ENCODE results near the gene CGNL1.

Gene CGNL1

DNA sequence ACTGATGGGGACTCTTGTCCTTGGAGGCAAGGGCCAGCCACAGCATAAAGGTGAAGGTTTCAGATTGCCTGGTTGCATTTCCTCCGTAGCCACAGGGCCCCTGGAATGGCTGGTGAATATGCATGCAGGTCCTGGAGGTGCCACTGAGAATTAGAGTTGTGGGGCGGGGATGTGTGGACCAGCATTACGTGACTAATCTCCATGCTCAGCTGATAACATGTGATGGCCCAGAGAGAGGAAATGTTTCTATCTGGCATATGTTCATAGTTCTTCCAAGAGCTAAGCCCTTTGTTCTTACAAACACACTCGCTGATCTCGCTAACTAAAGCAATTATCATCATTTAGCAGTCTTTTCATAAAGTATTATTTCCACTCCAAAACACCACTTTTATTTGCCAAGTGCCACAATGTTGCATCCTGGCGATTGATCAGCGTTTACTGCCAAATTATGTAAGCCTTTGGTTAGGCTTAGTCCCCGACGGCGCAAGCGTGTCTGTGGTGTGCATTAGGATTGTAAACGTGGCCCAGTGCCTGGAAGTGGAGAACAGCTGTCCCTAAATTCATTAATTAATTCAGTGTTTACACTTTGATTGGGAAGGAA lies 55.9 kb downstream of the CGNL1 start:
- DNase-seq (ENCODE audit: low spot score) = no peak
- TF ChIP-seq, protein P1, sequence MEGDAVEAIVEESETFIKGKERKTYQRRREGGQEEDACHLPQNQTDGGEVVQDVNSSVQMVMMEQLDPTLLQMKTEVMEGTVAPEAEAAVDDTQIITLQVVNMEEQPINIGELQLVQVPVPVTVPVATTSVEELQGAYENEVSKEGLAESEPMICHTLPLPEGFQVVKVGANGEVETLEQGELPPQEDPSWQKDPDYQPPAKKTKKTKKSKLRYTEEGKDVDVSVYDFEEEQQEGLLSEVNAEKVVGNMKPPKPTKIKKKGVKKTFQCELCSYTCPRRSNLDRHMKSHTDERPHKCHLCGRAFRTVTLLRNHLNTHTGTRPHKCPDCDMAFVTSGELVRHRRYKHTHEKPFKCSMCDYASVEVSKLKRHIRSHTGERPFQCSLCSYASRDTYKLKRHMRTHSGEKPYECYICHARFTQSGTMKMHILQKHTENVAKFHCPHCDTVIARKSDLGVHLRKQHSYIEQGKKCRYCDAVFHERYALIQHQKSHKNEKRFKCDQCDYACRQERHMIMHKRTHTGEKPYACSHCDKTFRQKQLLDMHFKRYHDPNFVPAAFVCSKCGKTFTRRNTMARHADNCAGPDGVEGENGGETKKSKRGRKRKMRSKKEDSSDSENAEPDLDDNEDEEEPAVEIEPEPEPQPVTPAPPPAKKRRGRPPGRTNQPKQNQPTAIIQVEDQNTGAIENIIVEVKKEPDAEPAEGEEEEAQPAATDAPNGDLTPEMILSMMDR (IDR thresholded peaks at IDR 0.05; ENCODE audit: extremely low read depth, insufficient read depth, missing control alignments) = no peak
- in situ Hi-C loops (cut with MboI; ENCODE audit: low pct_unique_long_range_greater_than_20kb, low sequenced_read_pairs, unreplicated experiment) = no loop called here

DNA sequence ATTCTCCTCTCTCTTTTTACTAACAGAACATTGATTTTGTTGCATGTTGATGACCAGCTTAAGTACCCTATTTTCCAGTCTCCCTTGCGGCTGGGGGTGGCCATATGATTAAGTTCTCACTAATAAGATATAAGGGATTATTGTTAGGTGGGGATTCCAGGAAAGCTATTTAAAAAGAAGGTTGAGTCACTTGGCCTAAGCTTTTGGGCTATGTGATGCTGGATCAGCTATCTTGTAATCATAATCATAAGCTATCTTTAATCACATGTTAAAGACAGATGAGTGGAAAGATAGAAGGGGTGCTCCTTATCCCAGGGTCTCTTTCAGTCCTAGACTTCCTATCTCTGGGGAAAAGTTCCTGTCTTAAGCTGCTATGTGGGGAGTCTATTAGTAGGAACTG lies 59.9 kb downstream of the CGNL1 start:
- TF ChIP-seq, protein P1 (IDR thresholded peaks at IDR 0.05; ENCODE audit: extremely low read depth, insufficient read depth, missing control alignments) = no peak
- in situ Hi-C loops (cut with MboI; ENCODE audit: low pct_unique_long_range_greater_than_20kb, low sequenced_read_pairs, unreplicated experiment) = no loop called here

DNA sequence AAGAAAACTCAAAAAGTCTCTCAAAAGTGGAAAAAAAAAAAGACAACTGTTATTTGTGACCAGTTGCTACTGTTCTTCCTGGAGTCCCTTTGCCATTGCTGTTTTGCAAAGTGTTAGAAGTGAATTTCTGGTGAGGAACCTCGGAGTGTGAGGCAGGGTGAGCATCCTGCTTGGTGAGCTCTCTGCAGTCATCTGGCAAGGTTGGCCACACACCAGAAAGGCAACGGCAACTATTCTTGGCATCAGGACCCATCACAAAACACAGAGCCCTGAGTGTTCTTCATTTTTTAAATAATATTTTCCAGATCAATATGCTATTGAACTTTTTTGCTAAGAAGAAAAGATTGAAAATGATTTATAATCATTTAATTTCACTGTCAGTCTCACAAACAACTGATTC lies 60.7 kb downstream of the CGNL1 start:
- TF ChIP-seq, protein P1 (IDR thresholded peaks at IDR 0.05; ENCODE audit: extremely low read depth, insufficient read depth, missing control alignments) = no peak
- in situ Hi-C loops (cut with MboI; ENCODE audit: low pct_unique_long_range_greater_than_20kb, low sequenced_read_pairs, unreplicated experiment) = no loop called here

More for the DNA sequence above, 59.9 kb downstream of the CGNL1 start:
- DNase-seq (ENCODE audit: low spot score) = no peak

GRCh38 chr15:57437564-57437963 lies 61.3 kb downstream of the CGNL1 start:
- DNase-seq (ENCODE audit: low spot score) = no peak
- in situ Hi-C loops (cut with MboI; ENCODE audit: low pct_unique_long_range_greater_than_20kb, low sequenced_read_pairs, unreplicated experiment) = no loop called here
- TF ChIP-seq, protein P1 (IDR thresholded peaks at IDR 0.05; ENCODE audit: extremely low read depth, insufficient read depth, missing control alignments) = no peak

More for the DNA sequence above, 60.7 kb downstream of the CGNL1 start:
- DNase-seq (ENCODE audit: low spot score) = no peak

DNA sequence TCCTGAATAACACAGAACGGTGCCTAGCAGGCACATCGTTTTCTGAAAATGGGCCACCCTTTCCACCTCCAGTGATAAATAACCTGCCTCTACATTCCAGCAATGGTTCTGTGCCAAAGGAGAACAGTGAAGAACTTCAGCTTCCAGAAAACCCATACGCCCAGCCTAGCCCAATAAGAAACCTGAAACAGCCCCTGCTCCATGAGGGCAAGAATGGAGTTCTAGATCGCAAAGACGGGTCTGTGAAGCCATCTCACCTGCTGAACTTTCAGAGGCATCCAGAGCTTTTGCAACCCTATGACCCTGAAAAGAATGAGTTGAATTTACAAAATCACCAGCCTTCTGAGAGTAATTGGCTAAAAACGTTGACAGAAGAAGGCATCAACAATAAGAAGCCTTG lies 61.9 kb downstream of the CGNL1 start:
- DNase-seq (ENCODE audit: low spot score) = no peak
- in situ Hi-C loops (cut with MboI; ENCODE audit: low pct_unique_long_range_greater_than_20kb, low sequenced_read_pairs, unreplicated experiment) = no loop called here
- TF ChIP-seq, protein P1 (IDR thresholded peaks at IDR 0.05; ENCODE audit: extremely low read depth, insufficient read depth, missing control alignments) = no peak

- TF ChIP-seq, protein P1 (IDR thresholded peaks at IDR 0.05; ENCODE audit: extremely low read depth, insufficient read depth, missing control alignments) = no peak
- DNase-seq (ENCODE audit: low spot score) = no peak
- in situ Hi-C loops (cut with MboI; ENCODE audit: low pct_unique_long_range_greater_than_20kb, low sequenced_read_pairs, unreplicated experiment) = no loop called here
Measured at GRCh38 chr15:57439128-57440027, 63.1 kb downstream of the CGNL1 start.
